Activated CD4-positive, alpha-beta T cell treated with anti-CD3 and anti-CD28 coated beads, Interleukin-2, amount 50 U/mL, for 4 hours (primary cell): ENCODE measurements around the gene OR6K2.
"Not testable (repeated sequence)": the region's sequence is repeated elsewhere in the genome, so short reads cannot be mapped to it uniquely, and the experiment has no call there.

Source experiments
- DNase-seq, 2 experiments: peaks; one replicate each; pipeline ENCODE4 v3.0.0-alpha.2; 2020

The OR6K2 gene

GRCh38 chr1:158700552-158700951 is at the start of gene OR6K2:
Gene OR6K2, minus strand, starts transcription at chr1:158700652. Its CDS starts 0 bp downstream, at chr1:158700652.
- DNase-seq: no peak

GRCh38 chr1:158735848-158736247 is 35.4 kb upstream of the OR6K2 start:
- DNase-seq: no peak

- no peak for DNase-seq
Observed at GRCh38 chr1:158732524-158732923, 32.1 kb upstream of the OR6K2 start.

GRCh38 chr1:158731707-158732106 is 31.3 kb upstream of the OR6K2 start:
- DNase-seq: no peak

- DNase-seq: no peak
Observed at GRCh38 chr1:158730453-158730852, 30.0 kb upstream of the OR6K2 start.

GRCh38 chr1:158728510-158729225 is 28.2 kb upstream of the OR6K2 start:
- no peak for DNase-seq

GRCh38 chr1:158724442-158724841 is 24.0 kb upstream of the OR6K2 start:
- no peak for DNase-seq

- no peak for DNase-seq
Observed at GRCh38 chr1:158720620-158721019, 20.2 kb upstream of the OR6K2 start, which contains the start of gene OR6K3. Gene OR6K3, minus strand, starts transcription at chr1:158720720. Its CDS starts 2,605 bp downstream, at chr1:158718115.

- DNase-seq: no peak
Observed at GRCh38 chr1:158719664-158720063, 19.2 kb upstream of the OR6K2 start.

GRCh38 chr1:158717344-158717743 is 16.9 kb upstream of the OR6K2 start:
- no peak for DNase-seq

GRCh38 chr1:158716335-158716734 is 15.9 kb upstream of the OR6K2 start:
- DNase-seq: no peak

GRCh38 chr1:158714754-158715153 is 14.3 kb upstream of the OR6K2 start:
- DNase-seq: no peak

GRCh38 chr1:158711098-158711497 is 10.6 kb upstream of the OR6K2 start:
- DNase-seq: no peak

GRCh38 chr1:158706096-158706495 is 5.6 kb upstream of the OR6K2 start:
- DNase-seq: no peak

- no peak for DNase-seq
Observed at GRCh38 chr1:158694596-158694995, 5.9 kb downstream of the OR6K2 start.

GRCh38 chr1:158692356-158692755 is 8.1 kb downstream of the OR6K2 start:
- DNase-seq: no peak

- DNase-seq: no peak
Observed at GRCh38 chr1:158691907-158692306, 8.5 kb downstream of the OR6K2 start.

- not testable (repeated sequence) for DNase-seq
Observed at GRCh38 chr1:158691149-158691548, 9.3 kb downstream of the OR6K2 start.

GRCh38 chr1:158689875-158690274 is 10.6 kb downstream of the OR6K2 start:
- no peak for DNase-seq

GRCh38 chr1:158689110-158689509 is 11.3 kb downstream of the OR6K2 start:
- no peak for DNase-seq

GRCh38 chr1:158688343-158688742 is 12.1 kb downstream of the OR6K2 start:
- DNase-seq: not testable (repeated sequence)

GRCh38 chr1:158687037-158687436 is 13.4 kb downstream of the OR6K2 start:
- DNase-seq: no peak

- no peak for DNase-seq
Observed at GRCh38 chr1:158686111-158687009, 14.1 kb downstream of the OR6K2 start, which contains the start of gene SPTA1. Gene SPTA1, minus strand, starts transcription at chr1:158686715. Its CDS starts 198 bp downstream, at chr1:158686517.

GRCh38 chr1:158685085-158685484 is 15.4 kb downstream of the OR6K2 start:
- DNase-seq: no peak
